SK-N-SH (cell line): ENCODE measurements around the gene PDE10A. TPM values are rescaled to one million over a fixed set of nuclear protein-coding genes. Genes with fewer than 3 reads are reported as not detected.

ENCODE experiments used
- CTCF ChIA-PET: fragments of 300-600, 350-600 bp; formaldehyde crosslinking; extraction: SDS; loops from one replicate; lab custom pipeline; 2021; lab: Yijun Ruan, JAX
- POLR2A ChIA-PET: fragments of 350-600 bp; sonication (Branson Sonifier 250); formaldehyde crosslinking; extraction: SDS; loops from one replicate; lab custom pipeline; 2020; ENCODE audit warnings: antibody characterized with exemption, inconsistent platforms; lab: Yijun Ruan, JAX
- DNase-seq: peaks from one replicate; pipeline ENCODE4 v3.0.0; 2012
- H2AFZ ChIP-seq: fragments of 200-600 bp; sonication (generic); 2 replicates; pipeline ENCODE4 v1.8.1; 2016; ENCODE audit warnings: antibody characterized with exemption, mild to moderate bottlenecking, low read depth
- H3F3A ChIP-seq: fragments of 200-600 bp; sonication (generic); replicated peaks from 2 replicates; pipeline ENCODE3; 2016; ENCODE audit warnings: antibody characterized with exemption, mild to moderate bottlenecking; ENCODE audit not compliant: insufficient read depth
- H3K27ac ChIP-seq, 2 experiments: fragments of 200-500 bp in 1 of 2; fragments of 200-600 bp in 1 of 2; sonication (Bioruptor generic) in 1 of 2; sonication (generic), shearing (Covaris generic) in 1 of 2; 2 replicates each; pipeline versions ENCODE4 v1.5.1 to v1.6.1; 2014 to 2016; ENCODE audit warnings: low read depth in 2 of 2, inconsistent platforms in 1 of 2, low read length in 1 of 2, mild to moderate bottlenecking in 1 of 2, mixed read lengths in 1 of 2
- H3K27me3 ChIP-seq: fragments of 200-600 bp; sonication (generic), shearing (Covaris generic); 2 replicates; pipeline ENCODE4 v1.6.1; 2016; ENCODE audit warnings: mixed run types; ENCODE audit not compliant: insufficient read depth
- H3K36me3 ChIP-seq, 2 experiments: fragments of 200-500 bp in 1 of 2; fragments of 200-600 bp in 1 of 2; sonication (Bioruptor generic) in 1 of 2; sonication (generic) in 1 of 2; replicated peaks in 1 of 2; 2 replicates each; pipeline versions ENCODE3 to v1.5.1; 2014 to 2016; ENCODE audit warnings: low read length in 1 of 2, mild to moderate bottlenecking in 1 of 2; ENCODE audit not compliant: insufficient read depth in 2 of 2, control insufficient read depth in 1 of 2
- H3K4me1 ChIP-seq, 2 experiments: fragments of 200-500 bp in 1 of 2; fragments of 200-600 bp in 1 of 2; sonication (Bioruptor generic) in 1 of 2; sonication (generic), shearing (Covaris generic) in 1 of 2; 2 replicates each; pipeline versions ENCODE4 v1.5.1 to v1.6.1; 2014 to 2016; ENCODE audit warnings: low read depth in 1 of 2, low read length in 1 of 2, mixed run types in 1 of 2; ENCODE audit not compliant: insufficient read depth in 2 of 2, control insufficient read depth in 1 of 2
- H3K4me2 ChIP-seq: fragments of 200-600 bp; sonication (generic), shearing (Covaris generic); 2 replicates; pipeline ENCODE4 v1.6.1; 2017; ENCODE audit warnings: mixed run types
- H3K4me3 ChIP-seq, 2 experiments: fragments of 200-500 bp in 1 of 2; fragments of 200-600 bp in 1 of 2; sonication (Bioruptor generic) in 1 of 2; sonication (generic), shearing (Covaris generic) in 1 of 2; 2 replicates each; pipeline versions ENCODE4 v1.5.1 to v1.8.1; 2014 to 2016; ENCODE audit warnings: low read depth in 2 of 2, inconsistent platforms in 1 of 2, low read length in 1 of 2, mild to moderate bottlenecking in 1 of 2, mixed read lengths in 1 of 2, moderate library complexity in 1 of 2
- H3K79me2 ChIP-seq: fragments of 200-600 bp; sonication (generic); 2 replicates; pipeline ENCODE4 v1.8.1; 2017; ENCODE audit warnings: mild to moderate bottlenecking; ENCODE audit not compliant: insufficient read depth
- H3K9ac ChIP-seq: fragments of 200-600 bp; sonication (generic); 2 replicates; pipeline ENCODE4 v1.6.1; 2017; ENCODE audit warnings: mixed run types
- H3K9me2 ChIP-seq: fragments of 200-600 bp; sonication (generic); 2 replicates; pipeline ENCODE4 v1.6.1; 2017; ENCODE audit warnings: mixed run types
- H3K9me3 ChIP-seq: fragments of 200-600 bp; sonication (generic); 2 replicates; pipeline ENCODE4 v1.6.1; 2017; ENCODE audit warnings: mixed run types, mild to moderate bottlenecking, moderate library complexity
- H4K20me1 ChIP-seq: fragments of 200-600 bp; sonication (generic); 2 replicates; pipeline ENCODE4 v1.6.1; 2017; ENCODE audit warnings: mild to moderate bottlenecking, mixed run types; ENCODE audit not compliant: insufficient read depth
- CHD2 ChIP-seq: fragments of 150-350 bp; IDR thresholded peaks from 2 replicates; pipeline ENCODE4 v1.6.1; 2018; ENCODE audit warnings: low read length; ENCODE audit not compliant: partially characterized antibody
- CTCF ChIP-seq: fragments of 200-600 bp; sonication (generic); IDR thresholded peaks from 2 replicates; pipeline ENCODE4 v1.6.1; 2017; ENCODE audit warnings: antibody characterized with exemption, mild to moderate bottlenecking, moderate library complexity
- ELF1 ChIP-seq: IDR thresholded peaks from 2 replicates; pipeline ENCODE4 v1.4.0; 2012
- EZH2phosphoT487 ChIP-seq: fragments of 200-600 bp; sonication (generic); IDR thresholded peaks from 2 replicates; pipeline ENCODE4 v1.6.1; 2017; ENCODE audit warnings: low read depth, mixed run types, mild to moderate bottlenecking, antibody characterized with exemption, moderate library complexity, borderline replicate concordance
- GATA2 ChIP-seq: sonication (generic); formaldehyde crosslinking; IDR thresholded peaks from 2 replicates; pipeline ENCODE4 v1.5.0; 2020; ENCODE audit warnings: mild to moderate bottlenecking, missing genetic modification reagents
- JUND ChIP-seq: IDR thresholded peaks from 2 replicates; pipeline ENCODE4 v1.4.0; 2012
- NFIC ChIP-seq: IDR thresholded peaks from 2 replicates; pipeline ENCODE4 v1.4.0; 2012; ENCODE audit warnings: borderline replicate concordance
- POLR2AphosphoS5 ChIP-seq: IDR thresholded peaks from 2 replicates; pipeline ENCODE4 v1.6.1; 2012; ENCODE audit warnings: low read depth, low read length
- TAF1 ChIP-seq: IDR thresholded peaks from 2 replicates; pipeline ENCODE4 v1.6.1; 2012; ENCODE audit warnings: low read depth, mild to moderate bottlenecking, low read length, moderate library complexity, borderline replicate concordance
- TCF12 ChIP-seq: IDR thresholded peaks from 2 replicates; pipeline ENCODE4 v1.4.0; 2012
- TEAD4 ChIP-seq: IDR thresholded peaks from 2 replicates; pipeline ENCODE4 v1.4.0; 2012; ENCODE audit warnings: mild to moderate bottlenecking, borderline replicate concordance; ENCODE audit not compliant: insufficient read depth
- USF1 ChIP-seq: IDR thresholded peaks from 2 replicates; pipeline ENCODE4 v1.4.0; 2012; ENCODE audit warnings: low read depth, borderline replicate concordance
- USF2 ChIP-seq: fragments of 150-350 bp; IDR thresholded peaks from 2 replicates; pipeline ENCODE4 v1.6.1; 2017; ENCODE audit warnings: antibody characterized with exemption, low read length, low read depth, borderline replicate concordance
- YY1 ChIP-seq: IDR thresholded peaks from 2 replicates; pipeline ENCODE4 v1.4.0; 2012; ENCODE audit warnings: low read depth, mild to moderate bottlenecking
- WGBS: methylation state at CpG from one replicate; pipeline ENCODE4 v1.1.6; 2017; ENCODE audit warnings: low lambda C conversion rate; 5-methylcytosine and 5-hydroxymethylcytosine counted together
- polyA plus RNA-seq, 3 experiments: library from polyadenylated mRNA; depleted of rRNA; stranded (reverse); fragments of >200 nt; gene quantifications; 2 replicates each; pipeline ENCODE4 v1.2.3, GENCODE V29; 2012

PDE10A gene
- polyA plus RNA-seq, 1 of the 3 experiments (the other 2 are of a cell fraction) = 0.43 TPM

GRCh38 chr6:165551828-165552227 is 111.2 kb downstream of the PDE10A start:
- Histone ChIP-seq H3K36me3 (no peaks in the 10 kb centered on the region), H3K27me3 (no peaks in the 10 kb centered on the region), H2AFZ (no peak overlapping the region), H3K4me3 (no peak overlapping the region), H3F3A (no peaks in the 10 kb centered on the region), H4K20me1 (no peaks in the 10 kb centered on the region), H3K9ac (no peak overlapping the region), H3K79me2 (no peaks in the 10 kb centered on the region), H3K27ac (no peak overlapping the region), H3K9me3 (no peaks in the 10 kb centered on the region), H3K9me2 (no peaks in the 10 kb centered on the region), H3K4me2 (no peak overlapping the region), H3K4me1 (no peaks in the 10 kb centered on the region)
- ChIA-PET POLR2A (no interaction called here), CTCF (no interaction called here)
- no peak for TF ChIP-seq USF2
- no peak for TF ChIP-seq JUND
- no peak for TF ChIP-seq EZH2phosphoT487
- TF ChIP-seq TCF12 = no peak
- no peak for TF ChIP-seq USF1
- TF ChIP-seq NFIC = no peak
- no peak for DNase-seq
- WGBS = 47% methylated on average over 3 of the region's 3 CpGs

- no peaks in the 10 kb centered on the region for H3K4me1 ChIP-seq
- no peak overlapping the region for H3K27ac ChIP-seq
- TF ChIP-seq TAF1 (no peak), CHD2 (no peak), TEAD4 (no peak), CTCF (no peak), NFIC (no peak), YY1 (no peak), USF1 (no peak), USF2 (no peak), ELF1 (no peak), JUND (no peak), GATA2 (CRISPR knock-in tag) (no peak), POLR2AphosphoS5 (no peak)
- no peaks in the 10 kb centered on the region for H3K27me3 ChIP-seq
- H3K79me2 ChIP-seq = no peaks in the 10 kb centered on the region
- no peak overlapping the region for H3K9ac ChIP-seq
- DNase-seq = no peak
- H2AFZ ChIP-seq = no peak overlapping the region
- no peaks in the 10 kb centered on the region for H3K9me3 ChIP-seq
- ChIA-PET POLR2A (no interaction called here), CTCF (interaction anchor here (1.2 kb wide), 1 partner anchor 16 kb away, joined by 3 read pairs; no protein-coding TSS in a partner anchor)
- H3F3A ChIP-seq = no peaks in the 10 kb centered on the region
- H3K9me2 ChIP-seq = no peaks in the 10 kb centered on the region
- H3K36me3 ChIP-seq = peaks cover 0 to 4% of the 10 kb centered on the region in 2 experiments
- H3K4me2 ChIP-seq = no peak overlapping the region
- H4K20me1 ChIP-seq = no peaks in the 10 kb centered on the region
- H3K4me3 ChIP-seq = no peak overlapping the region
- 76% methylated on average over 2 of the region's 2 CpGs for WGBS
Measured at GRCh38 chr6:165548450-165548849, 114.6 kb downstream of the PDE10A start.
